ENCODE measurements around the gene ZKSCAN1.

Gene ZKSCAN1

DNA sequence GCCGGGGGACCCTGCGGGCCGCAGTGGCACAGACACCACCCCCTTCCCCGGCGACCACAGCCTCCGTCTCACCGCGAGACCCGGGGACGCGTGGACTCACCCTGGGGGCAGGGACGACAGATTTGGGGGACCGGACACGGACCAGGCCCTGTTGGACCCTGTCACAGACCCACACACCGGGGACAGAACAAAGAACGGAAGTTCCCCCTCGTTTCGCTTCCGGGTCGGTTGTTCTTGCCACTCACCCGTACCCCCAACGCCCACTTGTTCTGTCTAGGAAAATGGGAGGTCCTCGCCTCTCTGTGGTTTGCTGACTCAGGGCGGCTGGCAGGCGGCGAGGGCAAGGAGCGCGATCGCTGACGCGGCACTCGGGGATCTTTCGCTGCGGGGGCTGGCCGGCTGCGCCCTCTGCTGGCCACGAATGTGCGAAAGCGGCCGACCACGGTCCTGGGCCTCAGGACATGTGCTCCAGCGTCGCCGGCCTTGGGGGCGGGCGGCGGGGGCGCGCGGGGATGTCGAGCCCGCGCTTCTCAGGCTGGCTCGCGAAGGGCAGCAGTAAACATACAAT lies 66.2 kb downstream of the ZKSCAN1 start, which contains the start of gene ZNF3:
ZNF3 (minus strand) TSS at position 189 of the 568 bp plus-strand sequence. CDS start 4,366 bp downstream, outside the sequence.
- TF ChIP-seq, protein P1, sequence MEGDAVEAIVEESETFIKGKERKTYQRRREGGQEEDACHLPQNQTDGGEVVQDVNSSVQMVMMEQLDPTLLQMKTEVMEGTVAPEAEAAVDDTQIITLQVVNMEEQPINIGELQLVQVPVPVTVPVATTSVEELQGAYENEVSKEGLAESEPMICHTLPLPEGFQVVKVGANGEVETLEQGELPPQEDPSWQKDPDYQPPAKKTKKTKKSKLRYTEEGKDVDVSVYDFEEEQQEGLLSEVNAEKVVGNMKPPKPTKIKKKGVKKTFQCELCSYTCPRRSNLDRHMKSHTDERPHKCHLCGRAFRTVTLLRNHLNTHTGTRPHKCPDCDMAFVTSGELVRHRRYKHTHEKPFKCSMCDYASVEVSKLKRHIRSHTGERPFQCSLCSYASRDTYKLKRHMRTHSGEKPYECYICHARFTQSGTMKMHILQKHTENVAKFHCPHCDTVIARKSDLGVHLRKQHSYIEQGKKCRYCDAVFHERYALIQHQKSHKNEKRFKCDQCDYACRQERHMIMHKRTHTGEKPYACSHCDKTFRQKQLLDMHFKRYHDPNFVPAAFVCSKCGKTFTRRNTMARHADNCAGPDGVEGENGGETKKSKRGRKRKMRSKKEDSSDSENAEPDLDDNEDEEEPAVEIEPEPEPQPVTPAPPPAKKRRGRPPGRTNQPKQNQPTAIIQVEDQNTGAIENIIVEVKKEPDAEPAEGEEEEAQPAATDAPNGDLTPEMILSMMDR (IDR thresholded peaks at IDR 0.05): peak; percentile 97

DNA sequence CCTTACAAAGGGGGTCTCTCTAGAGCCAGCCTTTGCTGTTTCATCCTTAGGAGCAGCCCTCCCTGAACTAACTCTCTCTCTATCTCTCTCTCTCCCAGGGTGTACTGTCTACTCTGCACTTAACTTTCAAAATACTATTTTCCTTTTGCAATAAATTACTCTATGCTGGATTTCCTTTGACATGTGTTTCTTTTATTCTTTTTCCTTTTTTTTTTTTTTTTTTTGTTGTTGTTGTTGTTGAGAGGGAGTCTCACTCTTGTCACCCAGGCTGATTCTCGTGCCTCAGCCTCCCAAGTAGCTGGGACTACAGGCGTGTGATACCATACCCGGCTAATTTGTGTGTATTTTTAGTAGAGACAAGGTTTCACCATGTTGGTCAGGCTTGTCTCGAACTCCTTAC lies 67.6 kb downstream of the ZKSCAN1 start:
- TF ChIP-seq, protein P1 (IDR thresholded peaks at IDR 0.05): no peak

DNA sequence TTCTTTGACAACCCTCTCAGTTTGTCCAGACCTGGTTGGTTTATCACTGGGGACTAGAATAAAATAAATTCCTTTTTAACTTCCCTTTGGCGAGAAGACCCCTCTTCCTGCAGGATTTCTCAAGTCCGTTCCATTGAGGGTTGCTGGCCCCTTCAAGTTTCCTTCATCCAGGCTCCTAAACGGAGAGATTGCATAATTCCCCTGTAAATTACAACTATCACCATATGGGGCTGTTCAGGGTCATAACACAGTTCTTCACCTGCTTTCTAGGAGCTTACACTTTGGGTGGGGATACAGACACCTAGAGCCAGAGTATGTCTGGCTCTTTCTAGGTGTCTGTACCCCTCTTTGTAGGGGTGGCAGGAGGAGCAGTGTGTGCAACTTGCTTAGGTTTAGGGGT lies 70.1 kb downstream of the ZKSCAN1 start:
- TF ChIP-seq, protein P1 (IDR thresholded peaks at IDR 0.05): no peak

DNA sequence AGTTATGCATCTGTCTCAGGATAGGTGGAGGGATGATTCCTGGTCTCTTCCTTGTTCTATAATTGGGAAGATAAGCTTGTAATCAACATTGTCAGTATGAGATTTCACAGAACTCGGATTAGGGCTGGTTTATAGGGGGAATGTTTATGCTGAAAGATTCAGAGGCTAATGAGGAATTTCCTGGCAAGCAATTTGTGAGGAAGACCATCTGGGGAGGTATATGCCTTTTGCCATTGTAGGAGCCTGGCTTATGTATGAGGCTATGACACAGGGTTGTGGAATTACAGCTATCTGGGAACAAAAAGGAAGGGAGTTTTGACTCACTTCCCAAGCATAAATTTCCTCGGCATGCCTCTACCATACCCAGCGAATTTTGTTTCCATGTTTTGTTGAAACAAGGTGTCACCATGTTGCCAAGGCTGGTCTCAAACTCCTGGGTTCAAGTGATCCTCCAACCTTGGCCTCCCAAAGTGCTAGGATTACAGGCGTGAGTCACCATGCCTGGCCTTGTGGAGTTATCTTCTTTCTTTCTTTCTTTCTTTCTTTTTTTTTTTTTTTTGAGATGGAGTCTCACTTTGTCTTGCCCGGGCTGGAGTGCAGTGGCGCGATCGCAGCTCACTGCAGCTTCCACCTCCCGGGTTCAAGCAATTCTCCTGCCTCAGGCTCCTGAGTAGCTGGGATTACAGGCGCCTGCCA lies 71.8 kb downstream of the ZKSCAN1 start:
- TF ChIP-seq, protein P1 (IDR thresholded peaks at IDR 0.05): no peak

DNA sequence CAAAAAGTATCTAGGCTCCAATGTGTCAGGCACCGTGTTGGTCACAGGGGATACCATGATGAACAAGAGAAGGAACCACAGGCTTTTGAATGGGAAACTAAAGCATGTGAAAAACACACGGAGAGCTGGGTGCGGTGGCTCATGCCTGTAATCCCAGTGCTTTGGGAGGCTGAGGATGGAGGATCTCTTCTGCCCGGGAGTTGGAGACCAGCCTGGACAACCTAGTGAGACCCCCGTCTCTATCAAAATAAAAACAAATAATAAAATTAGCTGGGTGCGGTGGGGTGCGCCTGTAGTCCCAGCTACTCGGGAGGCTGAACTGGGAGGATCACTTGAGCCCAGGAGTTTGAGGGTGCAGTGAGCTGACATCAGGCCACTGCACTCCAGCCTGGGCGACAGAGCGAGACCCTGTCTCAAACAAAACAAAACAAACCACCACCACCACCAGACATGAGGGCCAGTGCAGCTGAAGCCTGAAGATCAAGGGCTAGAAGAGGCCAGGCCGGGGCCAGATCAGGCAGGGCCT lies 72.8 kb downstream of the ZKSCAN1 start:
- TF ChIP-seq, protein P1 (IDR thresholded peaks at IDR 0.05): no peak

DNA sequence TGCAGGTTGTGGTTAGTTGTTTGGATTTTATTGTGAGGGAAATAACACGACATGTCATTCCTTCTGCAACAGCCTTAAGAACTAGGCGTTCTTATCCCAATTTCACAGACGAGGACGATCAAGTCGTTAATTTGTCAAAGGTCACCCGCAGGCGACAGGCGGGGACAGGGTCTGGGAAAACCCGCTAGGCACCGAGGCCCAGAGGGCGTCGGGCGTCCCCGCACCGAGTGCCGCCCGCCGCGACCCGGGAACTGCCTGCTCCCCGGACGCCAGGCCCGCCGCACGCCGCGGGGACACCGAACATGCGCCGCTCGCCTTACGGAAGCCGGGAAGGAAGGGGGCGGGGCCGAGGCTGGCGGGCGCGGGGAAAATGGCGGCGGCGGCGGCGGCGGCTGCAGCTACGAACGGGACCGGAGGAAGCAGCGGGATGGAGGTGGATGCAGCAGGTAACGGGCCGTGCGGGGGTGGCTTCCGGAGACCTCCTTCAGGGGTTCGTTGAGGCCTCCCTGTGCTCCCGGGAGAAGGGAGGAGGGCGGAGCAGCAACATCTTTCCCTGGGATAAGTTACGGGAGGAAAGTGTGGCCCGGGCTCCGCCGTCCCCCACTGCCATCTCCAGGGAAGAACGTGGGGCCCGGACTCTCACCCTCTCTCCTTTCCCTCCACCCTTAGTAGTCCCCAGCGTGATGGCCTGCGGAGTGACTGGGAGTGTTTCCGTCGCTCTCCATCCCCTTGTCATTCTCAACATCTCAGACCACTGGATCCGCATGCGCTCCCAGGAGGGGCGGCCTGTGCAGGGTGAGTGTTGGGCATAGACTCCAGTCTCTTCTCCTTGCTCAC lies 73.4 kb downstream of the ZKSCAN1 start, which contains the start of gene COPS6:
COPS6 (plus strand) TSS at position 349 of the 837 bp plus-strand sequence; CDS start at position 371, 22 bp downstream.
- TF ChIP-seq, protein P1 (IDR thresholded peaks at IDR 0.05): no peak

DNA sequence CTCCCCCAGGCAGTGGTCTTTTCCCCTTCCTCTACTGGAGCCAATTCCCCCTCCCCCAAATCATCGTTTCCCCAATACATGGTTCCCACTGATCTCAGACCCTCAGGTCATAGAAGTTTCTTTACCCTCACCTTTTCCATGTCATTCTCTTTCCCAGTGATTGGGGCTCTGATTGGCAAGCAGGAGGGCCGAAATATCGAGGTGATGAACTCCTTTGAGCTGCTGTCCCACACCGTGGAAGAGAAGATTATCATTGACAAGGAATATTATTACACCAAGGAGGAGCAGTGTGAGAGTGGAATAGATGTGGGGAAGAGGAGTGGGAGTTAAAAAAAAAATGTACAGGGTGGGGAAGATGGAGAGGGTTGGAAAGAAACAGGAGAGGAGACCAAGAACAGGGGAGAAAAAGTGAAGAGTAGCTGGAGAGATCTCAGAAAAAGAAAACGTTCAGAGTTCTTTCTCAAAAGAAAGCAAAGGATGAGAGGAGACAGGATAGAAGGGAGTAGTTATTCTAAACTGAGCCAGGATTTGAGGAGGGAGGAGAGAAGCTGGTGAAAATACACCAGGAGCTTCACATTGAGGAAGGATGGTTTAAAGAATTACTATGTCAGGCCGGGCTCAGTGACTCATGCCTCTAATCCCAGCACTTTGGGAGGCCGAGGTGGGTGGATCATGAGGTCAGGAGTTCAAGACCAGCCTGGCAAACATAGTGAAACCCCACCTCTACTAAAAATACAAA lies 74.2 kb downstream of the ZKSCAN1 start:
- TF ChIP-seq, protein P1 (IDR thresholded peaks at IDR 0.05): no peak
